IPS-18a (cell line): ENCODE results near the gene NPTN.
"Not testable (repeated sequence)": the region's sequence is repeated elsewhere in the genome, so short reads cannot be mapped to it uniquely, and the experiment has no call there.

Experiments
- H3K27ac ChIP-seq: one replicate; pipeline ENCODE4 v1.5.1; 2013; ENCODE audit warnings: low read length
- H3K27me3 ChIP-seq: one replicate; pipeline ENCODE4 v1.6.1; 2013; ENCODE audit warnings: mild to moderate bottlenecking, low read length; ENCODE audit not compliant: control insufficient read depth, insufficient read depth
- H3K36me3 ChIP-seq: one replicate; pipeline ENCODE4 v1.6.1; 2013; ENCODE audit warnings: low read depth, low read length; ENCODE audit not compliant: control insufficient read depth
- H3K4me1 ChIP-seq: one replicate; pipeline ENCODE4 v1.6.1; 2013; ENCODE audit warnings: low read depth, low read length; ENCODE audit not compliant: control insufficient read depth
- H3K4me3 ChIP-seq: one replicate; pipeline ENCODE4 v1.5.1; 2013; ENCODE audit warnings: low read length
- H3K9ac ChIP-seq: one replicate; pipeline ENCODE4 v1.6.1; 2013; ENCODE audit warnings: mild to moderate bottlenecking, low read length, moderate library complexity
- H3K9me3 ChIP-seq: one replicate; pipeline ENCODE4 v1.6.1; 2013; ENCODE audit warnings: low read depth, low read length; ENCODE audit not compliant: control insufficient read depth

NPTN gene

DNA sequence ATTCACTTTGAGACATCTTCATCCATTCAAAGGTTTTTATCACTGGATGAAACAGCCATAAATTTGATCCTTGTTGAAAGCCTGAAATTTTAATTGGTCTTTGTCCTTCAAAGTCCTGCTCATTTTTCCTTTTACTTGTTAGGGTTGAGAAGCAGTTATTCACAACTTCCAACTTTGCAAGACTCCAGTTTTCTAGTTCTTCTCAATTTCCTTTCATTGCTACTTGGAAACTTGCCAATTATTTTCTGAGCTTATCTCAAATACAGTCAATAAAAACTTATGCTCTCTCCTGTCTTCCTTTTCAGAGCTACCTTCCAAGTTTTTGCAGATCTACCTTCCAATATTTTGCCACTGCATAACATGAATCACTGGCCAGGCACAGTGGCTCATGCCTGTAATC is 27.3 kb upstream of the NPTN start:
- Histone ChIP-seq H3K27ac (no peak overlapping the region), H3K9ac (no peak overlapping the region), H3K9me3 (no peaks in the 10 kb centered on the region), H3K36me3 (no peaks in the 10 kb centered on the region), H3K4me1 (no peaks in the 10 kb centered on the region), H3K4me3 (no peak overlapping the region), H3K27me3 (no peaks in the 10 kb centered on the region)

DNA sequence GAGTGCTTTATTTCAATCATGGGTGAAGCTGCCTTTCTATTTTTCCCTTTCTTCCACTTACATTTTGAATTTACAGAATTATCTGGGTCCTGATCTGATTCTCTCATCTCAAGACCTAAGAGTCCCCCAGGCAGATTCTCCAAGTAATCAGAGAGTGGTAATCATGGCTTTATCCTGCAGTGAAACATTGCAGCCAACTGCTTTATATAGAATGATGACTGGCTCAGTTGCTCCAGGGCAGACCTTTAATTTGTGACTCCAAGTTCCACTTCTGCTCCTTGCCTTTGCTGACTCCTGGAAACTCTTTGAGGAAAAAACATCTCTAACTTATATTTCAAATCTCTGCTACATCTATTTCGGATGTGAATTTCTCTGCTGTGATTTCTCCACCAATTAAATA is 25.5 kb upstream of the NPTN start:
- H3K9ac ChIP-seq: no peak overlapping the region
- H3K9me3 ChIP-seq: no peaks in the 10 kb centered on the region
- no peaks in the 10 kb centered on the region for H3K27me3 ChIP-seq
- no peaks in the 10 kb centered on the region for H3K4me1 ChIP-seq
- no peaks in the 10 kb centered on the region for H3K36me3 ChIP-seq
- no peak overlapping the region for H3K4me3 ChIP-seq
- H3K27ac ChIP-seq: no peak overlapping the region

DNA sequence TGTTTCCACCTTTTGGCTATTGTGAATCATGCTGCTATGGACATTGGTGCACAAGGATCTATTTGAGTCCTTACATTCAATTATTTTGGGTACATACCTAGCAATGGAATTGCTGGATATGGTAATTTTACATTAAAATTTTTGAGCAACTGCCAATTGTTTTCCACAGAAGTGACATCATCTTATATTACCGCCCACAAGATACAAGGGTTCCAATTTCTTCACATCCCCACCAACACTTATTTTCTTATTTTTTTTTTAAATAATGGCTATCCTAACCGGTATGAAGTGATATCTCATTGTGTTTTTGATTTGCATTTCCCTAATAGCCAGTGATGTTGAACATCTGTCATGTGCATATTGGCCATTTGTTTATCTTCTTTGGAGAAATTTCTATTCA is 22.5 kb upstream of the NPTN start:
- no peak overlapping the region for H3K4me3 ChIP-seq
- no peak overlapping the region for H3K9ac ChIP-seq
- no peaks in the 10 kb centered on the region for H3K27me3 ChIP-seq
- H3K9me3 ChIP-seq: no peaks in the 10 kb centered on the region
- no peaks in the 10 kb centered on the region for H3K4me1 ChIP-seq
- no peak overlapping the region for H3K27ac ChIP-seq
- no peaks in the 10 kb centered on the region for H3K36me3 ChIP-seq

DNA sequence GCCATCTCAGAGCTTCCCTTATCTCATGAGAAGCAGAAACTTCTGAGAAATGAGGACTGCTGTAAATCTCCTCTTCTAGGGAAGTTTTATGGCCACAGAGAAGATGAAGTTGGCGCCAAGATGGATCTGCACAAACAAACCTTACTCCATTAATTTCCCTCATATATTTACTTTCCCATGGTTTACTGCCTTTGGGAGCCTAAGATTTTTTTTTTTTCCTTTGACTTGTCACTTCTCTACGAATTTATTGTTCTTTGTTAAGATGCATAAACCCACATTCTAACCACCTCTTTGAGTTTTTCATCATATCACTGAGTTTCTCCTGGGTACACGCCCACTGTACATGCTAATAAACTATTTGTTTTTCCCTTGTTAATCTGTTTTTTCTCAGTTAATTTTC is 21.5 kb upstream of the NPTN start:
- H3K36me3 ChIP-seq: no peaks in the 10 kb centered on the region
- no peaks in the 10 kb centered on the region for H3K27me3 ChIP-seq
- H3K4me1 ChIP-seq: no peaks in the 10 kb centered on the region
- no peak overlapping the region for H3K27ac ChIP-seq
- H3K4me3 ChIP-seq: no peak overlapping the region
- H3K9me3 ChIP-seq: no peaks in the 10 kb centered on the region
- no peak overlapping the region for H3K9ac ChIP-seq

DNA sequence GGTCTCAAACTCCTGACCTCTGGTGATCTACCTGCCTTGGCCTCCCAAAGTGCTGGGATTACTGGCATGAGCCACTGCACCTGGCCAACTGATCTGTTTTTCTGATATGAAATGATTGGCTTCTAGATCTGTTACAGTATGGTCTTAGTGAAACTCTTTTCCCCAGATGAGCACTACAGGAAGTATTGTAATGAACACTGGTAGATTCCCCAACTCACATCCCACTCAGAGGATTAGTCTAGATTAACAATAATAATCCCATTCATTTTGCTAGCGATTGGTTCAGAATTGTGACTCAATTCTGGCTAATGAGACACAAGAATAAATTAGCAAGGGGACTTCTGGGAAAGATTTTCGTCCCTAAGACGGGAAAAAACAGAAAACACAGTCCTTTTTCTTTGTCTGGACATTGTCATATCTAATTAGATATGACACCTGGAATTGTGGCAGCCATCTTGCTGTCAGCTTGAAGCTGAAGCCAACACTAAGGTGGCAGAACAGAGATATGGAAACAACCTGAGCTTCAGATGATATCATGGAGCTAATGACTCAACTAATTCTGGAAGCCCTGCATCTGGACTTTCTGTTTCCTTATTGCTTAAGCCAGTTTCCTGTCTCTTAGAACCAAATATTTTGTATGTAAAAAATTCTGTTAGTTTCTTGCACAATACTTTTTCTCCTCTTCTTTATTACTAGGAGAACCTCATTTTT is 17.4 kb upstream of the NPTN start:
- no peaks in the 10 kb centered on the region for H3K9me3 ChIP-seq
- no peaks in the 10 kb centered on the region for H3K27me3 ChIP-seq
- H3K4me1 ChIP-seq: no peaks in the 10 kb centered on the region
- no peak overlapping the region for H3K9ac ChIP-seq
- no peaks in the 10 kb centered on the region for H3K36me3 ChIP-seq
- no peak overlapping the region for H3K4me3 ChIP-seq
- no peak overlapping the region for H3K27ac ChIP-seq

DNA sequence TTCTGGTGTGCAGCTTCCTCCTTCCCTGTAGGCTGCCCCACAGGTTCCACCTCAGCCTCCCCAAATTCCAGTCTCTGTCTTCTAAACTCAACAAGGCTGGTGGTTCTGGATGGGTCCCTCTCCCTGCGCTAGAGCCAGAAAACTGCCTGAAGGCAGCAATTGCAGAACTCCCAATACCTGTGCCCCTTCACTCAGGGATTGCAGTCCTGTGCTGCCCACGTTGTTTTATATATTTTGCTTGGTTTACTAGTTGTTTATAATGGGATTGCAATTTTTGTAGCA is 14.8 kb upstream of the NPTN start:
- H3K4me3 ChIP-seq: no peak overlapping the region
- H3K9me3 ChIP-seq: no peaks in the 10 kb centered on the region
- H3K4me1 ChIP-seq: no peaks in the 10 kb centered on the region
- H3K9ac ChIP-seq: no peak overlapping the region
- H3K27me3 ChIP-seq: no peaks in the 10 kb centered on the region
- no peak overlapping the region for H3K27ac ChIP-seq
- H3K36me3 ChIP-seq: no peaks in the 10 kb centered on the region

DNA sequence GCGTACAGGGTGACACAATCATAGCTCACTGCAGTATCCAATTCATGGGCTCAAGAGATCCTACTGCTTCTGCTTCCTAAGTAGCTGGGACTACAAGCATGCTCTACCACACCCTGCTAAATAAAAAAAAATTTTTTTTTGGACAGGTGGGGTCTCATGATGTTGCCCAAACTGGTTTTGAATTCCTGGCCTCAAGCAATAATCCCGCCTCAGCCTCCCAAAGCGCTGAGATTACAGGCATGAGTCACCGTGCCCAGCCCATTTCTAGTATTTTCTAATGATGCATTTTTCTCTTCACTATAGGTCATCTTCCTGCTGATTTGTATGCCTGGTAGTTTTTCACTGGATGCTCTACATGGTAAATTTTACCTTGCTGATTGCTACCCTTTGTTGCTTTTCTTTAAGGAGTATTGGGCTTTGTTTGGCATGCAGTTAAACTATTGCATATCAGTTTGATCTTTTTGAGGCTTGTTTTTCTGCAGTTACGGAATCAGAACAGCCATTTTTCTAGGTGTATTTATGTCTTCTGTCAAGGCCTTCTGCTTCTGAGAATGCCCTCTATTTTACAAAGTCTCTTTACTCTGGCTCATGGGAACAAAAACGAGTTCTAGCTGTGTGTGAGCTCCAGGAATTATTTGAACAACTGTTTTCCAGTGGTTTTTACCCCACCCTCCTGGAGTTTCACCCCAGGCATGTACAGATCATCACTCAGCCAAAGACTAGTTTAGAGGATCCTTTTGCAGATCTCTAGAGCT is 14.2 kb upstream of the NPTN start:
- Histone ChIP-seq H3K9me3 (no peaks in the 10 kb centered on the region), H3K4me1 (no peaks in the 10 kb centered on the region), H3K36me3 (no peaks in the 10 kb centered on the region), H3K27me3 (no peaks in the 10 kb centered on the region), H3K9ac (no peak overlapping the region), H3K27ac (no peak overlapping the region), H3K4me3 (no peak overlapping the region)

DNA sequence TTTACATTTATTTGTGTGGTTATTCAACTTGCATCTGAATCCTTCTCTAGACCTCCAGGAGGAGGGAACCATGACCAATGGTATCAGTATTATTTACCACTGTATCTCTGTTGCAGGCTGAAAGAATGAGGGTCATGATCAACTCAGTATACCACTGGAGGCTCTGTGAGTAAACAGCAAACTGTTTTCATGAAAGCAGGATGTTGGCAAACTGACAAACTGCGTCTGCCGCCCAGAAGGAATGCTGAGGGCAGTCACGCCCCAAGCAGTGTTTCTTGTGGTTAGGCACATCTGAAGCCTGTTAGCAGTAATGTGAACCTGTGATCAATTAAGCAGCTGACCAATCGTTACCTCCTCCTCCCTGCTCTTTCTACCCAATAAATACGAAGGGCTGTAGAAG is 6.3 kb upstream of the NPTN start:
- not testable (repeated sequence) for H3K9ac ChIP-seq, H3K4me3 ChIP-seq, H3K4me1 ChIP-seq, H3K9me3 ChIP-seq, H3K36me3 ChIP-seq, H3K27ac ChIP-seq
- H3K27me3 ChIP-seq: peaks cover 10% of the 10 kb centered on the region

DNA sequence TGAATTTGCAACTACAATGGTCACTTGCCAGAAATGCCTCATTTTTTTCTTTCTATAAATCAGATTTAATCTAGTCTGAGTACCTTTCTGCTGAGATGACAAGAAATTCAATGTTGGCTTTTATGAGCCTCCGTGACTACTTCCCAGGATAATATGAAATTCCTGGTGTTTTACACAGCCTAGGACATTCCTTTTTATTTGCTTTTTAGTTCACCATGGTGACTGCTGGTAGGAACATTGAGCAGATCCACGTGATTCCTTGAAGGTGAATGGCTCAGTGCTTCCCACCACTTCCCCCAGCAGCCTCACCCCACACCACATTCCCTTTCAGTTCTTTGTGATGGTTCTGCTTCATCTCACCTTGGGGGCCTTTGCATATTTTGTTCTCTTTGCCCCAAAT is 4.3 kb upstream of the NPTN start:
- Histone ChIP-seq H3K27ac (no peak overlapping the region), H3K36me3 (no peaks in the 10 kb centered on the region), H3K27me3 (peaks cover 10% of the 10 kb centered on the region), H3K4me3 (no peak overlapping the region), H3K4me1 (peaks cover 3% of the 10 kb centered on the region), H3K9ac (no peak overlapping the region), H3K9me3 (no peaks in the 10 kb centered on the region)

DNA sequence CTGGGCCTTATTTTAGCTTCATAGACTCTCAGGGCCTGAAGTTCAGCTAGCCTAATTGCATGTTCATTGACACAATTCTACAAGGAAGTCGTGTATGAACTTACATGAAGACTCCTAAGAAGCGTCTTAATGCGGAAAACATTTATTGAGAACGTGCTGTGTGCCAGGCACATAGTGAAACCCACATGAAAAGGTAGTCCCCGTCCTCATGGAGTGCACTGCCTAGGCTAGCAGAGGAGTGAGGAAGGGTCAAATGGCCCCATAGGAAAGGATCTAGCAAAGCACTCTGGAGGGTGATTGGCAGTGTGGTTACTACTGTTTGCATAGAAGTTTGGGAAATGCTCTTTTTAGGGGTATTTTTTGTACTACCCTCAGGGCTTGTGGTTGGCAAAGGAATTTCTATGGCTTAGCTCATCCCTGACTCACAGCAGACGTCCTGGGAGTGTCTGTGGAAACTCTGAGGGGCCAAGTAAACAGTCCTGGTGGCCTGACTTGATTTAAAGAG is 854 bp upstream of the NPTN start:
- no peaks in the 10 kb centered on the region for H3K9me3 ChIP-seq
- H3K27ac ChIP-seq: peak overlapping the region; percentile 91
- H3K9ac ChIP-seq: peak overlapping the region; percentile 46
- H3K4me1 ChIP-seq: peaks cover 30% of the 10 kb centered on the region
- no peaks in the 10 kb centered on the region for H3K36me3 ChIP-seq
- H3K27me3 ChIP-seq: peaks cover 10% of the 10 kb centered on the region
- H3K4me3 ChIP-seq: peak overlapping the region; percentile 74

DNA sequence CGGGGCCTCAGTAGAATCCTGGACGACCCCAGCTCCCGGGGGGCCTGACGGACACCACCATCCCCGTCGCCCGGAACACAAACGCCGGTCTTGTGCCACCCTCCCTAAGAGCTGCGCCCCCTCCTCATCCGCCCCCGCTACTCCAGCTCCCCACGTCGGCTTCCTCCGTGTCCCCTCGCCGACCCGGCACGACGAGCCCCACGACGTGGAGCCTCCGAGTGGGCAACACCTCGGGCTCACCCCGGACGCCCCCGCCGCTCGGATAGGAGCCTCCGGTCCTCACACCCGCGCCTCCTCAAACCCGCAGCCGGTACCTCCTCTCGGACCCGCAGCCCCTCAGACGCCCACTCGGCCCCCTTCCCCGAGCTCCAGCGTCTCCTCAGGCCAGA is 525 bp downstream of the NPTN start:
- Histone ChIP-seq H3K9me3 (no peaks in the 10 kb centered on the region), H3K4me1 (peaks cover 36% of the 10 kb centered on the region), H3K9ac (peak overlapping the region; percentile 55), H3K4me3 (peak overlapping the region; percentile 81), H3K27me3 (peaks cover 10% of the 10 kb centered on the region), H3K36me3 (no peaks in the 10 kb centered on the region), H3K27ac (no peak overlapping the region)
